ENCODE measurements around the gene SMIM26. TPM values are rescaled to one million over a fixed set of nuclear protein-coding genes. Genes with fewer than 3 reads are reported as not detected.
"Not testable (repeated sequence)": the region's sequence is repeated elsewhere in the genome, so short reads cannot be mapped to it uniquely, and the experiment has no call there.

SMIM26 gene, protein sequence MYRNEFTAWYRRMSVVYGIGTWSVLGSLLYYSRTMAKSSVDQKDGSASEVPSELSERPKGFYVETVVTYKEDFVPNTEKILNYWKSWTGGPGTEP
- 82.7 and 144 TPM in 2 replicates for total RNA-seq

DNA sequence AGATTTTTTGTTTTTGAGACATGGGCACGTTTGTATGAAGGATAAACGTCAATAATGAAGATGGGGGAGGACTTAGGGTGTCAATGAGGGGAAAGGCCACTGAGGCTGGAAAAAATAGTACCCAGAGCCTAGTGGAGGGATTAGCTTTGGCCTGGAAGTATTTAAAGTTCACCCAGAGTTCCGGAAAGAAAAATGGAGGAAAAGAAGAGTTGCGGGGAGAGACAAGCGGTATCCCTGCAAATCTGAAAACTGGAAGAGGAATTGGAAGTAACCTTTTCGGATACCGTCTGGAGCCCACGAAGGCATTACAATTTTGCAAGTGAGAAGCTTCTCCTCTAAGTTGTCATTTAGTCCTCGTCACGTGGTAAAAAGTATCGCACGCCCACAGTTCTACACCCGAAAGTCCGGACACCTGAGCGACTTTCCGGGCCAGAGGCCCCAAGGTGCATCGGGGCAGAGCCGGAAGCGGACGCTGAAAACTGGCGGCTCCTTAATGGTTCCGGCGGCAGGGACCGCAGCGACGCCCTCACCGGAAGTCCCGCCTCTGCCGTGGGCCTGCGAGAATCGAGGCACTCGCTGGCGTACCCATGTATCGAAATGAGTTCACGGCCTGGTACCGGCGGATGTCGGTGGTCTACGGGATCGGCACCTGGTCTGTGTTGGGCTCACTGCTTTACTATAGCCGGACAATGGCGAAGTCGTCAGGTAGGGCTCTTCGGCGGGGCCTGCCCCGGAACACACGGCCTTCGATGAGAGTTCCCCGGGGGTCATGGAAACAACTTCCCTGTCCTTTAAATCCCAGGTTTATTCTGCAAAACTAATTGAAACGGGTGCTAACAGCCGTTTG, at the start of gene SMIM26:
TSS of gene SMIM26 (plus strand) at position 541 of the 847 bp plus-strand sequence. CDS start at position 588, 47 bp downstream.
- DNase-seq (ENCODE audit: low read depth): peak; percentile 86

DNA sequence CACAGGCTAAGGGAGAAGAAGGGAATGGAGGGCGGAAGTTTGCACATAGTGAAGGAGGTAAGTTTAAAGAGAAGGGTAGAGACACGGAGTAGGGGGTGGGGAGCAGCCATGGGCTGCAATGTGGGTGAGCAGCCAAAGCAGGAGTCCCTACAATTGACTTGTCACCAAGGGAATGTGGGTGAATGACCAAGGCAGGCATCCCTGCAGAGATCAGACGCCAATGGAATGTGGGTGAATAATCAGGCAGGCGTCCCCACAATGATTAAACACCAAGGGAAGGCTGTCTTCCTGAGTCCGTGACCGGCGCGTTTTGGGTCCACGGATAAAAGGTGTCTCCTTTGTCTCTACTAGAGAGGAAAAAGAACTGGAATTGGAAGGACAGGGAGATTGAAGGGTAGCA, 45.2 kb upstream of the SMIM26 start:
- DNase-seq (ENCODE audit: low read depth): peak; percentile 24

DNA sequence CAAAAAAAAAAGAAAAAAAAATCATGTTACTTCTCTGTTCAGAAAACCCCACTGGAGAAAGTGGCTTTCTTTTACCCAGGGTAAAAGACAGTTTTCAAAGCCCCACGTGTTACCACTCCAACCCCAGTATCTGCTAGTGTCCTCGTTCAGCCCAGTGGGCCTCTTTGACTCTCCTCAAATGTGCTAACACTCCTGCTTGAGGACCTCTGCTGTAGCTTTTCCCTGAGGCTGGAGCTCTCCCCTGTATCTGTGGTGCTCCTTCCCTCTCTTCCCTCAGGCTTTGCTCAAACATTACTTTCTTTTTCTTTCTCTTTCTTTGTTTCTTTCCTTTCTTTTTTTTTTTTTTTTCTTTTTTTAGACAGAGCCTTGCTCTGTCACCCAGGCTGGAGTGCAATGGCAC, 44.2 kb upstream of the SMIM26 start:
- DNase-seq (ENCODE audit: low read depth): no peak

DNA sequence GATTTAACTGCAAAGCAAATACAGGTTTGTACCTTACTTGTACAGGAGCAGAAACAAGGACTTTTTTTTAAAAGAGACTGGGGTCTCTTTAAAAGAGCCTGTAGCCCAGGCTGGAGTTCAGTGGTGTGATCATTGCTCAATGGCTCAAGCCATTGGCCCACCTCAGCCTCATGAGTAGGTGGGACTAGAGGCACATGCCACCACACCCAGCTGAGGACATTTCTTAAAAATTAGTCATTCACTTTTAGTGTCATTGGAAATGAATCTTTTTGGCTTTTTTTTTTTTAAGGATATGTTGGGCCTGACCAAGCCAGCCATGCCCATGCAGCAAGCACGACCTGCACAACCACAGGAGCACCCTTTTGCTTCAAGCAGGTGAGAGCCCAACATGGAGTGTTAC, 42.6 kb upstream of the SMIM26 start:
- peak; percentile 56 for DNase-seq (ENCODE audit: low read depth)

DNA sequence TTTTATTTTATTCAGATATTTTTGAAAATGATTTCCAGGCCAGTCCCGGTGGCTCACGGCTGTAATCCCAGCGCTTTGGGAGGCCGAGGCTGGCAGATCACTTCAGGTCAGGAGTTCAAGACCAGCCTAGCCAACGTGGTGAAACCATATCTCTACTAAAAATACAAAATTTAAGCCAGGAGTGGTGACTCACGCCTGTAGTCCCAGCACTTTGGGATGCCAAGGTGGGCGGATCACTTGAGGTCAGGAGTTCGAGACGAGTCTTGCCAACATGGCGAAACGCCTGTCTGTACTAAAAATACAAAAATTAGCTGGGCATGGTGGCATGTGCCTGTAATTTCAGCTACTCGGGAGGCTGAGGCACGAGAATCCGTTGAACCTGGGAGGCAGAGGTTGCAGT, 40.5 kb upstream of the SMIM26 start:
- DNase-seq (ENCODE audit: low read depth): not testable (repeated sequence)

DNA sequence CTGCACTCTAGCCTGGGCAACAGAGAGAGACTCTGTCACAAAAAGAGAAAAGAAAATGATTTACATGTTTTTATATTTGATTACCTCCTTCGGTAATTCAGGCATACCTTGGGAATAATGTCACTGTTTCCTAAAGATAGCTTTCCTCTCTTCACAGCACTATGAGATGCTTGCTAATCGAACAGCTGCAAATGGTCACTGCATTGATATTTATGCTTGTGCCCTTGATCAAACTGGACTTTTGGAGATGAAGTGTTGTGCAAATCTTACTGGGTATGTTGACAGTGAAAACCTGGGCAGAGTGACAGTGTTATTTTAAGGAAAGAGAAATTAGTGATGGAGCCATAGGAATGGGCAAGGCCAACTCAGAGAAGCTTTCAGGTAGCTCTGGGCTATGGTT, 39.9 kb upstream of the SMIM26 start:
- no peak for DNase-seq (ENCODE audit: low read depth)

DNA sequence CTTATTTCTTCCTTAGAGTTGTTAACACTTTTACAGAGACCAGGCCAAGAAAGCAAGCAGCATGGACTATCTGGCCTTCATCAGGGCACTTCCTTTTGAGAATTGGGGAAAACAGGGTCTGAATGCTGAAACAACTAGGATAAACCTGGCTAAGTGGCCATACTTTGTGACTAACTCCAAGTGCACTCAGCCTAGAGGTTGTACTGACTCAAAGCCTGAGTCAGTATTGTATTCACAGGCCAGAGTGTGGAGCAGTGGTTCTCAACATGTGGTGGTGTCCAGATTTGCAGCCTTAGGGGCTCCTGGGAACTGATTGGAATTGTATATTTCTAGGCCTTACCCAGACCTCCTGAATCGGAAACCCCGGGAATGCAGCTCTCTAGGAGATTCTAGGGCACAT, 39.4 kb upstream of the SMIM26 start:
- DNase-seq (ENCODE audit: low read depth): peak; percentile 63

DNA sequence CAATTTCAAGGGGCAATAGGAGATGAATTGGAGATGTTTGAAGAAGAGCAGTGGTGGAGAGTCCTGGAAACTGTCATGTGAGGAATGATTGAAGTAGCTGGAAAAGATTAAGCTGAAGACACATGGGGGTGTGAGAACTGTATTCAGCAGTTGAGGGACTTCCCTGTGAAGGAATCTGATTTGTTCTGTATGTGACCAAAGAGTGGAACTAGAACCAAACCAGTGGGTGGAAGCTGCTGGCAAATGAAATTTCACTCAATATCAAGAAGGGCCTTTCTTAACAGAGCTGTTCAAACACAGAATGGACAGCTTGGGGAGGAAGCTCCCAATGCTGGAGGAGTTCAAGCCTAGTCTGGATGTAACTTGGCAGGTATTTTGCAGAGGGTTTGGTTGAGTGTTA, 38.2 kb upstream of the SMIM26 start:
- DNase-seq (ENCODE audit: low read depth): no peak

DNA sequence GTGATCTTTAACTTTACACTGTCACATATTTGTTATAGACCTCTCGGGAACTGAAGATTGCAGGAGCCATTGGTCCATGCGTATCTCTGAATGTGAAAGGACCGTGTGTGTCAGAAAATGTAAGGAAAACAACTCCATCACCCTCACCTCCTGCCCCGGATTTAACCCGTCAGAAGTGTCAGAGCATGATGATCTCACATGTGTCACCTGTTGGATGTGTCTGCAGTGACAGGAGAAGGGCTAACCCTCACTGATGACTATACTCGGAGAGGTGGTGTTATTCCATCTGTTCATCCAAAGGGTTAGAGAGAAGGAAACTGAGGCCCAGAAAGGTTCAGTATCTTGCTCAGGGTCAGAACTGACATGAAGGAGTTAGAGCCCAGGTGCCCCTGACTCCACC, 34.6 kb upstream of the SMIM26 start:
- DNase-seq (ENCODE audit: low read depth): no peak

DNA sequence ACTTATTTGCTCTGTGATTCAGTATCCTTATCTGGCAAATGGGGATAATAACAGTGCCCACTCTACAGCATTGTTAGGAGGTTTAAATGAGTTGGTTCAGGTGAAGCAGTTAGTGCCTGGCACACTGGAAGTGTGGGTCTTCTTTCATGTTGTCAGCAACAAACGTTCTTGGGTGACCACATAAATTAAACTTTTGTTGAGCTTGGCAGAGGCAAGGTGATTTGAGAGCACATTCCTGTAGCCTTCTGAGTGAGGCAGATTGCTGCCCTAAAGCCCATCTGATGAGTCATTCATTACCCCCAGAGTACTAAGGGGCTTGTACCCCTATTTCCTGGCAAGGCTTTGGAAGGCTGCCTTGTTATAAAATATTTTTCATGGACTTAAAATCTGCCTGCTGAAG, 33.7 kb upstream of the SMIM26 start:
- peak; percentile 79 for DNase-seq (ENCODE audit: low read depth)

DNA sequence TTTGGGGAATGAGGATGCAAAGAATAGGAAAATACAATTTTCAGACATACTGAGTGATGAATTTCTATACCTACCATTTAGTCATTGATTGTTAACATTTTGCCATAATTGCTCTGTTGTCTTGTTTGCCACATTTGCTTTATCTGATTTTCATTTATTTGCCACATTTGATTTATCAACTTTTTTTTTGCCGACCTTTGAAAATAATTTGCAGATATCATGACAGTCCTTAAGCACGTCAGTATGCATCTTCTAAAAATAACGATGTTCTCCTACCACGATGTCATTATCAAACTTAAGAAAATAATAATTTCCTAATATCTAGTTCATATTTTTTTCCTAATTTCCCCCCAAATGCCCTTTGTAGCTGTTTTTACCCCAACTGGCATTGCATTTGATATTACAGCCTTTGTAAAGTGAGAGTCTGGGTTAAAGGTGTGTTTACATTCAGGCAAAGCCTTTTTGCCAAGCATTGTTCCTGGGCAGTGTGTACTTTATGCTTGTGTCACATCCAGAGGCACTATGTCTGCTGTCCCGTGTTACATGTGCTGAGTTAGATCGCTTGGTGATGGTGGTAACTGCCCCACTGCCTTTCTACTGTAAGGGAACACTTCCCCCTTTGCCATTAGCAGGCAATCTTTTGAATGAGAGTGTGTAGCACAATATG, 33.1 kb upstream of the SMIM26 start:
- no peak for DNase-seq (ENCODE audit: low read depth)

DNA sequence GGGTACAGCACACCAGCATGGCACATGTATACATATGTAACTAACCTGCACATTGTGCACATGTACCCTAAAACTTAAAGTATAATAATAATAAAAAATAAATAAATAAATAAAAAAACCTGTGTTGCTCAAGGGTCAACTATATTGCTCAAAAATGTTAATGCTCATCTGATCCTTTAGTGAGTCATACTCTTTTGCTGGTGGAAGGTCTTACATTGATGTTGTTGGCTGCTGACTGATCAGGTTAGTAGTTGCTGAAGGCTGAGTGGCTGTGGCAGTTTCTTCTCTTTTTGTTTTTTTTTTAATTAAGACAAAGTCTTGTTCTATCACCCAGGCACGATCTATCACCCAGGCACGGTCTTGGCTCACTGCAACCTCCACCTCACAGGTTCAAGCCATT, 29.6 kb upstream of the SMIM26 start:
- DNase-seq (ENCODE audit: low read depth): peak; percentile 72

DNA sequence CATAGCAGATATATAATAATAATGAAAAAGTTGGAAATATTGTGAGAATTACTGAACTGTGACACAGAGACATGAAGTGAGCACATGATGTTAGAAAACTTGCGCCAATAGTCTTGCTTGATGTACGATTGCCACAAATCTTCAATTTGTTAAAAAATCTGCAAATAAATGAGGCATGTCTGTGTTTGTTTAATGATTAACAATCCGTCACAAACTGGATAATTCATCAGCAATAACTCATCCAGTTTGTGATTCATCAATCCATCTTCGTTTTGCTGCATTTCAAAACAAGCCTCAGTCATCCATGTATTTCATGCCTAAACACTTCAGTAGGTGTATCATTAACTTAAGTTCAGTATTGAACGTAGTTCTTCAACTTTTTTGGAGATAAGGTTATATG, 25.5 kb upstream of the SMIM26 start:
- peak; percentile 96 for DNase-seq (ENCODE audit: low read depth)

DNA sequence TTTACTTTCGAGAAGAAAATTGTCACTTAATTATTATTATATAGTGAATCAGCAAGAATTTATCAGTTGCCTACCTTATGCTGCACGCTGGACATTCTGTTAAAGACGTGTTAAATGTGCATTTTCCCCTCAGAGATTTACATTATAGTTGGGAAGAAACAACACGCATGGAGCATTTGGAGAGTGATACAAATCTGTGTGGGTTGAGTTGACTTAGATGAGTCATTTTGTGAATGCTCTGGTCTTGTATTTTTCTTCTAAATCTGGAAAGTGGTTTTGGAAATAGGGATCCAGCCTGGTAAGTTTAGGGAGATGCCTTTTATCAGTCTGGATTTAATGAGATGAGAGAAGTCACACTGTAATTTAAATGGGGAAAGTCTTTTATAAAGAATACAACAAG, 24.0 kb upstream of the SMIM26 start:
- no peak for DNase-seq (ENCODE audit: low read depth)

DNA sequence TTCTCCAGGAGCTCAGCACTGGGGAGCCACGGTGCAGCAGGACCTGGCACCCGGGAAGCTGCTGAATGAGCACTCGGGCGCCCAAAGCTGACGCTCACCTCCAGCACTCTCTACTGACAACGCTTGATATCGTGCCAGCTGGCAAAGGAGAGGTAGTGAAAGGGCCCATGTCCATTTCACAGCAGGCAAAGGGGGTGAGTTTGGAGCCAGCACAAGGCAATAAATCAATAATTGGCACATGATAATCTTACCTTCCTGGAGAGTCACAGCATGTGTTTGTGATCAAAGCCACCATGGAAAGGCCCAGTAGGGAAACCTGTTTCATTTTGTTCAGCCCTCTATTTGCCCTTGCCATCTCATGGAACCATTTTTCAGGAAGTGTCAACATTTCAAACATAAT, 23.3 kb upstream of the SMIM26 start:
- DNase-seq (ENCODE audit: low read depth): no peak

DNA sequence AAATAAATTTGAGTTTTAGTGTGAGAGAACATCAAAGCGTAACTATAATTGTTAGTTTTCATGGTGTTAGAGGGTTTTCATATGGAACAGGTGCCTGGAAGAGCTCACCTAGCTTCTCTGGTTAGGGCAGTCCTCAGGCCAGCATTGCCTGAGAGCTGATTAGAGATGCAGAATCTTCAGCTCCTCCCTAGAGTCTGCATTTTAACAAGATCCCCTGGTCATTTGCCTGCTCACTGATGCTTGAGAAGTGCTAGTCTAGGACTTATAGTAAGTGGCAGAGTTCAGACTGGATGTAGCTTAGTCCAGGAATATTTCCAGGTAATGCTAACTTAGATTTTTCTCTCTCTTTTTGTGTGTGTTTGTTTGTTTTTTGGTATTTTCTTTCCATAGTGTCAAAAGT, 21.7 kb upstream of the SMIM26 start:
- peak; percentile 31 for DNase-seq (ENCODE audit: low read depth)

DNA sequence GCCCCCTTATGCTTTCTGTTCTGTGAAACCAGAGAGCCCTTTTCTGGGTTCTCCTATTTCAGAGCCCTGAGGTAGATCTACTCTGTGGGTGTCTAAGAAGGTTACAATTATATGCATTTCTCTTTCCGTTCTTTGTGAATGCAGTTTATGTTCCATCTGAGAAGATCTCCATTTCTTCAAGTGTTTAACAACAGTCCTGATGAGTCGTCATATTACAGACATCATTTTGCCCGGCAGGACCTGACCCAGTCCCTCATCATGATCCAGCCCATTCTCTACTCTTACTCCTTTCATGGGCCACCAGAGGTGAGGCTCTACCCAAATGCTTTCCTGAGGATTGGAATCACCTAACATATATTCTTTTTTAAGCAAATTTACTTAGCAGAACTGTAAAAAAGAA, 18.8 kb upstream of the SMIM26 start:
- no peak for DNase-seq (ENCODE audit: low read depth)

DNA sequence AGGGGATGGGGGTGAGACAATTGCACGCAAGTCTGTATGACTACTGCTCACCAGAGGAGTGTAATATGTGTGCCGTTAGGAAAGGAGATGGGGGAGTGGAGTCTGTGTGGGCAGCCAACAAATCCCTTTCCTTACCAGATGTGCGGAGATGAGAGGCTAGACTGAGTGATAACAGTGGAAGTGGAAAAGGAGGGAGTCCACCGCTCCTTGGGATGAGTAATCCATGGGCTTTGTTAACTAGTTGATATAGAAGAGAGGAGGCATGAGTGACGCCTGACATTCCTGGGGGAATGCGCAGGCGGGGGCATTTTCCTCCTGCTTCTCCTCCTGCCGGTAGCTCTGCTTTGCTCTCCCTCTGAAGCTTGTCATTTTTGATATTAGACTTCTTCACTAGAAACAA, 13.5 kb upstream of the SMIM26 start:
- DNase-seq (ENCODE audit: low read depth): no peak

DNA sequence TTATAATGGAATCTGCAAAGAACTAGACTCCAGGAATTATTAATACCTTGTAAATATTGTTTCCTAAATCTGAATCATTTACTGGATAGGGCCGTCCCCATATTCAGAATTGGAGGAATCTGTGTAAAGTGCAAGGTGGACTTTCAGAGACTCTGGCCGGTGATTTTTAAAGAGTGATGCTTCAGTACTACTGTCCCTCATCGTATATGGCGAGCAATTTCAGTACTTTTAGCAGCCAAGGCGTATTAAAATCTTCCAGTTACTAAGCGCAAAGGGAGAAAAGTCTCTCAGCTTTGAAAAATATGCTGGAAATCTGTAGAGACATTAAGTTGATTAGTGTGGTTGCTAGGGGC, 483 bp downstream of the SMIM26 start:
- DNase-seq (ENCODE audit: low read depth): no peak

DNA sequence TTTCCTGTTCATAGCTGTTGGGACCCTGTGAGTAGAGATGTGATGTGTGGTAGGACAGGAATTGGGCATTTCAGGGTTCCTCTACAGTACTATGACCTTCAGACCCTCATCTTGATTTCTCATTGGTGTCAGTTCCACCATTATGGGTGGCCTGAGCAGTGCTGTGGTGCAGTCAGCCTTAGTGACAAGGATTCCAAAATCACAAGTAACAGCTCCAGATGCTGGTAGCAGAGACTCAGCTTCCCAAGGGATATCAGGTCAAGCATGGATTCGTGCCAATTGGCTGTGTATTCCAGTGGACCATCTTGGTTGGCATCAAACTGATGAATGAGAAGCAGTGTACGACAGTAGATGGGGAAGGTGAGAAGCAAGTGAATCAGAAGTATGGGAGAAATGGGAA, 3.8 kb downstream of the SMIM26 start:
- no peak for DNase-seq (ENCODE audit: low read depth)

DNA sequence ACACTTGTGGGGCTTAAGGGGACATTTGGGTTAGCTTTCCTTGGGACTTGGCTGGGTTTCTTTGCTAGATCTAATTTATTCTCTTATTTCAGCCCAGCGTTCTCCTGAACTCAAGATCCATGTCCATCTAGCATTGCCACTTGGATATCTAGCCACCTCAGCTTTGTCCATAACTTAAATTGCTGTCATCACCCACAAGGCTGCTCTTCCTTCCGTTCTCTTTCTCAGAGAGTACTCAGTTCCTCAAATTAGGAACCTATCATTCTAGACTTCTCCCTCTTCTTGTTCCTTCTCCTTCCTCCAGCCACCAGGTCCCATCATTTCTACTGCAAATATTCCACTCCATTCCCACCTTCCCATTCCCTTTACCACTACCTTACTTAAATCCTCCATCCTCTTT, 4.3 kb downstream of the SMIM26 start:
- DNase-seq (ENCODE audit: low read depth): no peak

DNA sequence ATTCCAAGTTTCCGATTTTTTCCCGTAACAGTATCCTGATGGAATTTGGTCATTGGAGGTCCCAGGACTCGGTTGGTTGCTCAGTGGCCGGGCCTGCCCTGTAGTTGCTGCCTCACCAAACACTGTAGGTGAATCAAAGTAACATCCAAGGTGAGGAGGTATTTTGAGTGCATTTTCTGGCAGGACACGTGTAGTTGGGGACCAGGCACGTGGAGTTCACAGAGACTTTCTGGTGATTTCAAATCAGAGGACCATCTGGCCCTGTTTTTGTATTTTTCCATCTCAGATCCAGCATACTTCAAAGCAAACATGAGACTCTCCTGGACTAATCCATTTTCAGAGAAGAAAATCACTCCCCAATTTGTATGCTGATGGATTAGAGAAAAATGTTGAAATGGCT, 10.7 kb downstream of the SMIM26 start:
- no peak for DNase-seq (ENCODE audit: low read depth)

DNA sequence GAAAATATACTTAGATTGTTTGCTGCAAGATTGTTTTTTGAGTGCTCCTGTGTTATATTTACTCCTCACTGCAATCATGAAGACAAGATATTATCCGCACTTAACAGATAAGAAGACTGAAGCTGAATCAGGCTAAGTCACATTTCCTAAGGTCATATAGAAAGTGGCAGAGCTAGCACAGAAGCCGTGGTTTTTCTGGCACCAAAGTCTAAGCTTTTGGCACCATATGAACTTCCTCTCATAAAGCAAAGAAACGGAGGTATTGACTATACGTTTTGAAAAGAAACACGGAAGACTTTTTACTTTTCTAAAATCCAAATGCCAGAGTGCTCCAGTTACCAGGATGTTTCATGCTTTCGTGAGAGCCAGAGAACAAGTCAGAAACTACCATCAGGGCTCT, 11.3 kb downstream of the SMIM26 start:
- no peak for DNase-seq (ENCODE audit: low read depth)

Measured in renal cortical epithelial cell (primary cell).